Esophagus muscularis mucosa (tissue), 4 donors: ENCODE data around the gene UBE2R2. TPM values are rescaled to one million over a fixed set of nuclear protein-coding genes. Genes with fewer than 3 reads are reported as not detected.
A peak's percentile ranks its signal among the peaks of the same experiment; 100 is the strongest.

Experiments used
- DNase-seq: peaks from one replicate; pipeline ENCODE4 v3.0.0-alpha.2; 2017; ENCODE audit errors: extremely low spot score
- H3K27ac ChIP-seq, 4 donors: fragments of 200-600 bp; sonication (generic); replicated peaks in 1 of 4; 1 replicate in 3 of 4; 2 replicates in 1 of 4; pipeline ENCODE4 v1.5.1; 2016 to 2019; ENCODE audit warnings: mild to moderate bottlenecking in 1 of 4
- H3K27me3 ChIP-seq, 4 donors: fragments of 200-600 bp; sonication (generic); one replicate each; pipeline versions ENCODE4 v1.5.1 to v1.6.0; 2016 to 2019
- H3K36me3 ChIP-seq, 4 donors: fragments of 200-600 bp; sonication (generic); one replicate each; pipeline ENCODE4 v1.5.1; 2016 to 2019
- H3K4me1 ChIP-seq, 4 donors: fragments of 200-600 bp; sonication (generic); one replicate each; pipeline ENCODE4 v1.5.1; 2016 to 2019
- H3K4me3 ChIP-seq, 4 donors: fragments of 200-600 bp; sonication (generic); 1 replicate in 2 of 4; 2 replicates in 2 of 4; pipeline ENCODE4 v1.5.1; 2016 to 2019; ENCODE audit warnings: mild to moderate bottlenecking in 4 of 4, moderate library complexity in 1 of 4
- H3K9me3 ChIP-seq, 4 donors: fragments of 200-600 bp; sonication (generic); 1 replicate in 3 of 4; 2 replicates in 1 of 4; pipeline ENCODE4 v1.5.1; 2016 to 2019
- CTCF ChIP-seq, 3 experiments: fragments of 200-600 bp in 2 of 3; fragments of 450-650 bp in 1 of 3; sonication (generic) in 2 of 3; IDR thresholded peaks; one replicate each; pipeline ENCODE4 v1.5.1; 2017 to 2019; ENCODE audit warnings: antibody characterized with exemption in 3 of 3, mild to moderate bottlenecking in 2 of 3, moderate library complexity in 1 of 3
- EP300 ChIP-seq: sonication (generic); formaldehyde crosslinking; IDR thresholded peaks from one replicate; pipeline ENCODE4 v1.6.1; 2017; ENCODE audit warnings: antibody characterized with exemption
- POLR2A ChIP-seq: fragments of 450-650 bp; IDR thresholded peaks from one replicate; pipeline ENCODE4 v1.6.1; 2017; ENCODE audit warnings: antibody characterized with exemption, moderate library complexity, mild to moderate bottlenecking, low read depth
- POLR2AphosphoS5 ChIP-seq, 2 donors: sonication (generic); formaldehyde crosslinking; IDR thresholded peaks; one replicate each; pipeline ENCODE4 v1.6.1; 2017; ENCODE audit warnings: antibody characterized with exemption in 2 of 2
- WGBS: methylation state at CpG from one replicate; pipeline ENCODE4 v1.1.5; 2018; 5-methylcytosine and 5-hydroxymethylcytosine counted together
- intact Hi-C: fragments of 100-400 bp; cut with DNase I; formaldehyde crosslinking; loops from one replicate; pipeline ENCODE4 v1.15.1; 2023
- total RNA-seq, 4 donors: library from RNA; depleted of rRNA; stranded (reverse); fragments of >200 nt; gene quantifications; one replicate each; pipeline versions ENCODE4 v1.1.0 to v1.2.1, GENCODE V29; 2016

UBE2R2 gene
- total RNA-seq, 4 donors from 2014 or later = 27.8 to 45.1 (median 34.4) TPM

- Histone ChIP-seq H3K9me3 (no peaks in the 10 kb centered on the region), H3K4me1 (peaks cover 41 to 68% (median 66%) of the 10 kb centered on the region in 4 donors), H3K27me3 (no peaks in the 10 kb centered on the region), H3K4me3 (no peak overlapping the region), H3K36me3 (no peaks in the 10 kb centered on the region), H3K27ac (peak overlapping the region in 1 of 4 donors; percentile 6)
- intact Hi-C loops = no loop called here
- no peak for DNase-seq
- no peak for TF ChIP-seq EP300
- no peak for TF ChIP-seq POLR2A
- TF ChIP-seq POLR2AphosphoS5 (IDR thresholded peaks at IDR 0.05) = no peak
- no peak for TF ChIP-seq CTCF (IDR thresholded peaks at IDR 0.05)
- WGBS = 89% methylated on average over 4 of the region's 4 CpGs
These were observed 33.3 kb downstream of the UBE2R2 start for GRCh38 chr9:33850267-33850629.

- no peak for TF ChIP-seq POLR2AphosphoS5 (IDR thresholded peaks at IDR 0.05)
- TF ChIP-seq CTCF (IDR thresholded peaks at IDR 0.05) = no peak
- no peak for TF ChIP-seq EP300
- TF ChIP-seq POLR2A = no peak
- peak overlapping the region in 1 of 4 donors; percentile 22 for H3K27ac ChIP-seq
- intact Hi-C loops = no loop called here
These were observed 33.7 kb downstream of the UBE2R2 start for GRCh38 chr9:33850677-33851076.

GRCh38 chr9:33851301-33851700, 34.3 kb downstream of the UBE2R2 start:
- TF ChIP-seq POLR2AphosphoS5 (IDR thresholded peaks at IDR 0.05) = no peak
- no peak for TF ChIP-seq EP300
- Histone ChIP-seq H3K27ac (peak overlapping the region in 1 of 4 donors; percentile 22), H3K4me3 (no peak overlapping the region), H3K4me1 (peaks cover 45 to 76% (median 74%) of the 10 kb centered on the region in 4 donors), H3K9me3 (no peaks in the 10 kb centered on the region), H3K27me3 (no peaks in the 10 kb centered on the region), H3K36me3 (no peaks in the 10 kb centered on the region)
- DNase-seq = no peak
- 46% methylated on average over 1 of the region's 1 CpG for WGBS
- intact Hi-C loops = no loop called here

More at GRCh38 chr9:33850677-33851076, 33.7 kb downstream of the UBE2R2 start:
- DNase-seq = no peak
- no peaks in the 10 kb centered on the region for H3K36me3 ChIP-seq
- peaks cover 43 to 72% (median 69%) of the 10 kb centered on the region in 4 donors for H3K4me1 ChIP-seq
- H3K4me3 ChIP-seq = no peak overlapping the region
- no peaks in the 10 kb centered on the region for H3K9me3 ChIP-seq
- no peaks in the 10 kb centered on the region for H3K27me3 ChIP-seq

- peak overlapping the region in 3 of 4 donors; percentile 16 to 54 (median 22) for H3K27ac ChIP-seq
- no peaks in the 10 kb centered on the region for H3K36me3 ChIP-seq
- intact Hi-C loops = loop anchor here (2.0 kb wide), 1 partner anchor 36 kb away; the partner anchor contains the start of gene UBE2R2
- no peaks in the 10 kb centered on the region for H3K27me3 ChIP-seq
- WGBS = 74% methylated on average over 8 of the region's 8 CpGs
- no peak overlapping the region for H3K4me3 ChIP-seq
- peaks cover 40 to 81% (median 71%) of the 10 kb centered on the region in 4 donors for H3K4me1 ChIP-seq
- no peak for DNase-seq
- TF ChIP-seq EP300 (no peak), CTCF (IDR thresholded peaks at IDR 0.05) (peak; percentile 56 to 70 (median 63)), POLR2AphosphoS5 (IDR thresholded peaks at IDR 0.05) (peak in 1 of 2 donors; percentile 29), POLR2A (no peak)
- no peaks in the 10 kb centered on the region for H3K9me3 ChIP-seq
These were observed 35.4 kb downstream of the UBE2R2 start for GRCh38 chr9:33852216-33852826.

GRCh38 chr9:33856247-33856646, 39.3 kb downstream of the UBE2R2 start:
- intact Hi-C loops = no loop called here
- H3K4me3 ChIP-seq = no peak overlapping the region
- H3K27ac ChIP-seq = no peak overlapping the region
- H3K9me3 ChIP-seq = no peaks in the 10 kb centered on the region
- peaks cover 27 to 78% (median 63%) of the 10 kb centered on the region in 4 donors for H3K4me1 ChIP-seq
- no peaks in the 10 kb centered on the region for H3K27me3 ChIP-seq
- no peaks in the 10 kb centered on the region for H3K36me3 ChIP-seq
- no peak for DNase-seq
- TF ChIP-seq EP300 (no peak), POLR2A (no peak), POLR2AphosphoS5 (IDR thresholded peaks at IDR 0.05) (no peak), CTCF (IDR thresholded peaks at IDR 0.05) (no peak)
